Measurements from ENCODE around the gene SLC1A5.

DNA sequence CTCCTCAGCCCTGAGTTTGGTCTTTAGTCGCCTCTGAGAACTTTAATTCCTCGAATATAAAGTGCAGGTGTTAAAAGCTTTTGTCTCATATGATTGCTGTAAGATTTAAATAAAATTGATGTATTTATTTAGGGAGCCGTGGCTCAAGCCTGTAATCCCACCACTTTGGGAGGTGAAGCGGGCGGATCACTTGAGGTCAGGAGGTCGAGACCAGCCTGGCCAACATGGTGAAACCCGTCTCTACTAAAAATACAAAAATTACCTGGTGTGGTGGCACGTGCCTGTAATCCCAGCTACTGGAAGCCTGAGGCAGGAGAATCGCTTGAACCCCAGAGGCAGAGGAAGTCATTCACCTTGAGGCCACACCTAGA is 559 bp upstream of the SLC1A5 start:
- TF ChIP-seq, protein P1, sequence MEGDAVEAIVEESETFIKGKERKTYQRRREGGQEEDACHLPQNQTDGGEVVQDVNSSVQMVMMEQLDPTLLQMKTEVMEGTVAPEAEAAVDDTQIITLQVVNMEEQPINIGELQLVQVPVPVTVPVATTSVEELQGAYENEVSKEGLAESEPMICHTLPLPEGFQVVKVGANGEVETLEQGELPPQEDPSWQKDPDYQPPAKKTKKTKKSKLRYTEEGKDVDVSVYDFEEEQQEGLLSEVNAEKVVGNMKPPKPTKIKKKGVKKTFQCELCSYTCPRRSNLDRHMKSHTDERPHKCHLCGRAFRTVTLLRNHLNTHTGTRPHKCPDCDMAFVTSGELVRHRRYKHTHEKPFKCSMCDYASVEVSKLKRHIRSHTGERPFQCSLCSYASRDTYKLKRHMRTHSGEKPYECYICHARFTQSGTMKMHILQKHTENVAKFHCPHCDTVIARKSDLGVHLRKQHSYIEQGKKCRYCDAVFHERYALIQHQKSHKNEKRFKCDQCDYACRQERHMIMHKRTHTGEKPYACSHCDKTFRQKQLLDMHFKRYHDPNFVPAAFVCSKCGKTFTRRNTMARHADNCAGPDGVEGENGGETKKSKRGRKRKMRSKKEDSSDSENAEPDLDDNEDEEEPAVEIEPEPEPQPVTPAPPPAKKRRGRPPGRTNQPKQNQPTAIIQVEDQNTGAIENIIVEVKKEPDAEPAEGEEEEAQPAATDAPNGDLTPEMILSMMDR (IDR thresholded peaks at IDR 0.05; ENCODE audit: insufficient read depth, low read depth, low read length): no peak
- no peak for TF ChIP-seq EZH2 (IDR thresholded peaks at IDR 0.05; ENCODE audit: insufficient read depth, low read length)
